Skin of body (tissue), 2 donors: ENCODE data around the gene ARHGAP6. TPM values are rescaled to one million over a fixed set of nuclear protein-coding genes. Genes with fewer than 3 reads are reported as not detected.

Source experiments
- DNase-seq: peaks from one replicate; lab custom pipeline; 2025; lab: John Stamatoyannopoulos, UW
- total RNA-seq: library from RNA; depleted of rRNA; stranded (reverse); fragments of >200 nt; gene quantifications from one replicate; pipeline ENCODE4 v1.2.3, GENCODE V29; 2014

The ARHGAP6 gene
- total RNA-seq, 1 donor from 2014 or later = 4.8 TPM

GRCh38 chrX:11311706-11312105, 354.0 kb downstream of the ARHGAP6 start:
- no peak for DNase-seq

- DNase-seq = no peak
Observed at GRCh38 chrX:11309220-11309619, 356.5 kb downstream of the ARHGAP6 start.

DNA sequence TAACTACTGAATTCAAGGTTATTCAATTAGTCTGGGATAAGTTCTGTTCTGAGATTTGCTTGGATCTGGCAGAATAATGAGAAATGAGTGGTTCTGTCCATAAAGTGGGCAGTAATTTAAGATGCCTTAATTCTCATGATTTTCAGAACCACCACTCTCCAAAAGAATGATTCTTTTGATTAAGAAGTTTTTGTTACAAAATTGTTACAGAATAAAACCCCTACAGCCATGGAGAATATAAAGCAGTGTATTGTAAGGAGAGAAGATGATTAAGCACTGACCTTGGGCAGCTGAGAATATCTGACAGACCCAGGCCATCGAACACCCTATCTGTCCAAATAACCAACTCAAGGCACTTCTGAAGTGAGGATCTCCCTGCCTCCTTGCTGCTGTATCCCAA, 360.1 kb downstream of the ARHGAP6 start:
- DNase-seq = no peak

- no peak for DNase-seq
Observed at GRCh38 chrX:11304829-11305228, 360.9 kb downstream of the ARHGAP6 start.

- no peak for DNase-seq
Observed at GRCh38 chrX:11298600-11298999, 367.1 kb downstream of the ARHGAP6 start.

DNA sequence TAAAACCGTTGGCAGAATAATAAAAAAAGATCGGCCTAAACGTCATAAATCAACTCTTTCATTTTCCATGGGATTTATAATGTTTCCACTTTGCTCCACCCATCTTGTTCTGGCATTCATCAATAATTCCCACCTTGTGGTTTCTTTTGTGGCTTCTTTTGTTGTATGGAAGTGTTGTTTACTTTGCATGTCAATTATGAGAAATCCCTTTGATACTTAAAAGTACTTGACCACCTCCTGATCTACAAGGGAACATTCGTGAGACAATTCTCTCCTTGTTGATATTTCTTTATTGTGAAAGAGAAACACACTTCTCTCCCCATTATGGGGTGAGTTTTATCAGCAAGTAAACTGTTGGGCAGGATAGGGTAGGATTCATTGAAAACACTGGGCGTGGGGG, 369.7 kb downstream of the ARHGAP6 start:
- DNase-seq = no peak

DNA sequence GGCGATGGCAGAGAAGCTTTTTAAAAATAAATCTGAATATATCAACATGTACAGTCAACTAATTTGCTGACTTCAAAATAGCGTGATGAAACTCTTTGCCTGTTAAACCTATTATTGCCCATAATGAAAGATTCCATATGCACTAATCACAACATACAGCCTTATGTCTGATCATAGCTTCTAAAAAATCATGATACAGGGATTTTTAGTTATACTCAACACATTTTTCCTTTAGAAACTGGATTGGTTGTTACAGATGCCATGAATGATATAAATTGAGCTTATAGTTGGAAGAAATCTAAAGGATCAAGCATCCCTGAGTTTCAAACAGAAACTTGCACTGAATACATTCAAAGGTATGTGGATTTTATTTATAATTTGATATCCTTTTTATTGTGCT, 372.6 kb downstream of the ARHGAP6 start, which contains the start of gene AMELX:
Gene AMELX, plus strand, starts transcription at position 301 of the 400 bp plus-strand sequence. CDS start 1,376 bp downstream, outside the sequence.
- no peak for DNase-seq

GRCh38 chrX:11290416-11291102, 375.2 kb downstream of the ARHGAP6 start:
- DNase-seq = no peak

GRCh38 chrX:11287505-11287904, 378.2 kb downstream of the ARHGAP6 start:
- no peak for DNase-seq

- no peak for DNase-seq
Observed at GRCh38 chrX:11285651-11286050, 380.1 kb downstream of the ARHGAP6 start.

- no peak for DNase-seq
Observed at GRCh38 chrX:11282043-11282442, 383.7 kb downstream of the ARHGAP6 start.

DNA sequence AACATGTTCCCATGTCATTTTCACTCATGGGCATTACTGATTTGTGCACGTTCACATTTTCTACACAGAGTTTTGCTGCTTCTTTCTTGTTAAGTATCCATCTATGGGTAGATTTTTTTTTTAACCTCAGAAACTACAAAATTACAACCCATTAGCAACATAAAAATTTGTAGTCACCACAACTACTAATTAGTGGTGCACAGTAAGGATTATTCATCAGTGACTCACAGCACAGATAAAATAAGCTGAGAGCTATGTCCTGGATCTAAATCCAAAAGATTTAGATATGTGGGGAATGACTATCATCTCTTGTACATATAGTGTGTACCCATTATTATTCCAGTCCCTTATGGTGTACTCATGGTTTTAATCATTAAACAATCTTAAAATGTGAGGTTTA, 392.2 kb downstream of the ARHGAP6 start:
- DNase-seq = no peak

DNA sequence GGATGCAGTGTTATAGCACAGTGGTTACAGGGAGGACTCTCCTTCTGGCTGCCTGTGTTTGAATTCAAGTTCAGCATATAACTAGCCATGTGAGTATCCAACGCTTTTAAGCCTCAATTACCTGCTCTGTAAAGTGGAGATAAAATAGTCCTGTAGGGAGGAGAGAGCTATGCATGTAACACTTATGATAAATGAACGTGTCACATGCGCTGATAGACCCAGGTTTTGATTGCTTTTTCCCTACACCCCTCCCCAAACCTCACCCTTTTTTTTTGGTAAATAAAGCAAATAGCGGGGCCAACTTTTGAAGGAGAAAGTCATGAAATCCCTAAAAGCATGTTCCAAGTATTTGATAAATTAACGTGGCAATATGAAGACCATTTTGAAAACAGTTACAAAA, 392.9 kb downstream of the ARHGAP6 start:
- no peak for DNase-seq

GRCh38 chrX:11272290-11272689, 393.4 kb downstream of the ARHGAP6 start:
- DNase-seq = no peak

- DNase-seq = no peak
Observed at GRCh38 chrX:11269996-11270395, 395.7 kb downstream of the ARHGAP6 start.

- no peak for DNase-seq
Observed at GRCh38 chrX:11269006-11269405, 396.7 kb downstream of the ARHGAP6 start.

GRCh38 chrX:11267425-11267824, 398.3 kb downstream of the ARHGAP6 start:
- no peak for DNase-seq

DNA sequence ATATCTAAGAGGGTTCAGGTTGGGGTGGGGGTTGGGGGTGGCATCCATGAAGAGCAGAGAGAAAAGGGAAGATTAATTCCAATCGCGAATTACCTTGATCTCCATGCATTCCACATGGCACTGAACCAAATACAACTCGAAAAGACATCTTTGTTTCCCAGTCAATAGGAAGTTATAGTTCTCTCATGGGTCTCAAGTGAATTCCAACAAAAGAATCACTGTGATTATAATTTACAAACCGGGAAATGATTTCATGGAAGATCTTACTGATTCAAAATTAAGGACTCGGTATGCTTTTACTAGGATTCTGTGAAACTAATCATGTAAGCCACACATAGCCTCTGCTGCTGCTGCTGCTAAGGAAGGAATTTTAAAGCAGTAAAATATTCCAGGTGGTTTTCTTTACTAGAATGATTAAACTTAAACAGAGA, 399.1 kb downstream of the ARHGAP6 start:
- DNase-seq = peak; percentile 10

DNA sequence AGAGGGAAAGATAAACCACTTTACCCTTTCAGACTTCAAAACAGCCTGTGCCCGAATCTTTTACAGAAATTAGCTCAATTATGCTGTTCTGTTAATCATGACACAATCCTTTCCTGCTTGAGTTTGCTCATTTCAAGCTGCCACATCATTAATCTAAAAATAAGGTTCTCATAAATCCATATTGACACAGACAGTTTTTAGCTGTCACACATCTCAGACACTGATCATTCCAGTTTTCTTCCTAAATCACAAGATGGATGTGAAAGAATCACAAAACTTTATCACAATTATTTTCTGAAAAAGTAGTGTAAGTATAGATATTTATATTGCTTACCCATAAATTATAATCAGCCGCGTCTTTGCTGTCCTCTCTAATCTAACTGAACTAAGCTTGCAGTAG, 400.4 kb downstream of the ARHGAP6 start:
- peak; percentile 26 for DNase-seq

- no peak for DNase-seq
Observed at GRCh38 chrX:11264925-11265324, 400.8 kb downstream of the ARHGAP6 start.

- no peak for DNase-seq
Observed at GRCh38 chrX:11261260-11261659, 404.5 kb downstream of the ARHGAP6 start.

- no peak for DNase-seq
Observed at GRCh38 chrX:11259437-11259836, 406.3 kb downstream of the ARHGAP6 start.

- DNase-seq = no peak
Observed at GRCh38 chrX:11257711-11258110, 408.0 kb downstream of the ARHGAP6 start.

- no peak for DNase-seq
Observed at GRCh38 chrX:11257290-11257689, 408.4 kb downstream of the ARHGAP6 start.
